ENCODE measurements around the gene DLG4.

DNA sequence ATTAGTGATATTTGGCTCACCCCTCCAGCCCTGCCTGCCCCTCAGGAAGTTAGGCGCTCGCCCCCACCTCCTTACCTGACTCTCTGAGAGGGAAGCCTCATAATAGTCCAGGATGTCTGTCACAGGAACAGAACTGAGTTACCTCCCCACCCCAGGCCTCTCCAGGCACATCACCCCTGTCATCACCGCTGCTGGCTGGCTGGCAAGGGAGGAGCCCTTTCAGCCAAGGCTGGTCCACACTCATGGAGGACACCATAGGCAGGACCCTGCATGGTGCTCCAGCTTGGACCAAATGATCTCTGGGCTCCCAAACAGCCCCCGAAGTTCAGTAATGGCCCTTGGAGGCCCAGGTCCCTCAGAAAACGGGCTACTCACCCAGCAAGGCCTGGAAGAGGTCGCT is 1.5 kb downstream of the DLG4 start:
- TF ChIP-seq CTCF (IDR thresholded peaks at IDR 0.05 in 8 of 11, conservative IDR thresholded peaks at IDR 0.05 in 3 of 11) (no peak), POLR2AphosphoS5 (IDR thresholded peaks at IDR 0.05) (peak in 1 of 3 donors; percentile 11)
